Suprapubic skin (tissue), 4 donors: Measurements from ENCODE around the gene TXNIP. TPM values are rescaled to one million over a fixed set of nuclear protein-coding genes. Genes with fewer than 3 reads are reported as not detected.
"Not testable (repeated sequence)": the region's sequence is repeated elsewhere in the genome, so short reads cannot be mapped to it uniquely, and the experiment has no call there.

Experiments
- DNase-seq, 2 donors: peaks; one replicate each; pipeline ENCODE4 v3.0.0-alpha.2; 2019; ENCODE audit warnings: low spot score in 2 of 2
- H3K27ac ChIP-seq: fragments of 200-600 bp; sonication (generic); one replicate; pipeline ENCODE4 v1.5.1; 2019
- H3K27me3 ChIP-seq: fragments of 200-600 bp; sonication (generic); one replicate; pipeline ENCODE4 v1.5.1; 2019
- H3K36me3 ChIP-seq: fragments of 200-600 bp; sonication (generic); one replicate; pipeline ENCODE4 v1.5.1; 2019
- H3K4me1 ChIP-seq: fragments of 200-600 bp; sonication (generic); one replicate; pipeline ENCODE4 v1.5.1; 2019
- H3K4me3 ChIP-seq: fragments of 200-600 bp; sonication (generic); one replicate; pipeline ENCODE4 v1.5.1; 2019; ENCODE audit warnings: mild to moderate bottlenecking
- H3K9me3 ChIP-seq: fragments of 200-600 bp; sonication (generic); one replicate; pipeline ENCODE4 v1.5.1; 2019
- EP300 ChIP-seq: sonication (generic); formaldehyde crosslinking; IDR thresholded peaks from one replicate; pipeline ENCODE4 v1.6.1; 2017; ENCODE audit warnings: antibody characterized with exemption
- POLR2A ChIP-seq, 2 donors: fragments of 450-650 bp; IDR thresholded peaks; one replicate each; pipeline ENCODE4 v1.6.1; 2017; ENCODE audit warnings: antibody characterized with exemption in 2 of 2, mild to moderate bottlenecking in 2 of 2, moderate library complexity in 2 of 2
- POLR2AphosphoS5 ChIP-seq, 3 donors: sonication (generic); formaldehyde crosslinking; IDR thresholded peaks; one replicate each; pipeline ENCODE4 v1.6.1; 2017; ENCODE audit warnings: antibody characterized with exemption in 3 of 3
- WGBS: methylation state at CpG from one replicate; pipeline ENCODE4 v1.1.5; 2018; 5-methylcytosine and 5-hydroxymethylcytosine counted together
- total RNA-seq, 4 donors: library from RNA; depleted of rRNA; stranded (reverse); fragments of >200 nt; gene quantifications; one replicate each; pipeline ENCODE4 v1.1.0, GENCODE V29; 2016
- TF ChIP-seq, protein P1 (sequence below), 2 donors: fragments of 200-600 bp in 1 of 2; fragments of 450-650 bp in 1 of 2; sonication (generic) in 1 of 2; IDR thresholded peaks; one replicate each; pipeline ENCODE4 v1.5.1; 2016 to 2019; ENCODE audit warnings: antibody characterized with exemption in 2 of 2, mild to moderate bottlenecking in 1 of 2, moderate library complexity in 1 of 2

TXNIP gene
- total RNA-seq, 4 donors from 2014 or later, result 2,326 to 8,649 (median 2,541) TPM

DNA sequence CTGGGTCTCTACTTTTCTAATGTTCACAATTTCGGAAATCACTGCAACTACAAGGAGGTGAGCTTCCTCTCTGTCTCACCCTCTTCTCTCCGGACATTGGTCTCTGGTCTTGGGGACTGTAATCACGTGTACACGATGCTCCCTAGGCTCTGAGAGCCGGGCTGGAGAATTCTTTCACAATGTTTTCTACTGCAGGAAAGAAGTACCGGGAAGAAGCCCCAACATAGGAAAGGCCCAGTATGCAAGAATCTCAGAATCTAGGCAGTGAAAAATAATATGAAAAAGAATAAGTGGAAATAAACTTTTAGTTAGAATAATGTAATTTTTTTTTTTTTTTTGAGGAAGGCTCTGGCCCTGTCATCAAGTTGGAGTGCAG, 38.7 kb upstream of the TXNIP start:
- Histone ChIP-seq H3K4me3 (peak overlapping the region; percentile 67), H3K36me3 (no peaks in the 10 kb centered on the region), H3K27me3 (no peaks in the 10 kb centered on the region), H3K4me1 (peaks cover 33% of the 10 kb centered on the region), H3K27ac (peak overlapping the region; percentile 68), H3K9me3 (no peaks in the 10 kb centered on the region)
- 52% methylated on average over 6 of the region's 6 CpGs for WGBS
- TF ChIP-seq POLR2AphosphoS5 (IDR thresholded peaks at IDR 0.05) (no peak), POLR2A (IDR thresholded peaks at IDR 0.05) (no peak), EP300 (no peak)
- TF ChIP-seq, protein P1, sequence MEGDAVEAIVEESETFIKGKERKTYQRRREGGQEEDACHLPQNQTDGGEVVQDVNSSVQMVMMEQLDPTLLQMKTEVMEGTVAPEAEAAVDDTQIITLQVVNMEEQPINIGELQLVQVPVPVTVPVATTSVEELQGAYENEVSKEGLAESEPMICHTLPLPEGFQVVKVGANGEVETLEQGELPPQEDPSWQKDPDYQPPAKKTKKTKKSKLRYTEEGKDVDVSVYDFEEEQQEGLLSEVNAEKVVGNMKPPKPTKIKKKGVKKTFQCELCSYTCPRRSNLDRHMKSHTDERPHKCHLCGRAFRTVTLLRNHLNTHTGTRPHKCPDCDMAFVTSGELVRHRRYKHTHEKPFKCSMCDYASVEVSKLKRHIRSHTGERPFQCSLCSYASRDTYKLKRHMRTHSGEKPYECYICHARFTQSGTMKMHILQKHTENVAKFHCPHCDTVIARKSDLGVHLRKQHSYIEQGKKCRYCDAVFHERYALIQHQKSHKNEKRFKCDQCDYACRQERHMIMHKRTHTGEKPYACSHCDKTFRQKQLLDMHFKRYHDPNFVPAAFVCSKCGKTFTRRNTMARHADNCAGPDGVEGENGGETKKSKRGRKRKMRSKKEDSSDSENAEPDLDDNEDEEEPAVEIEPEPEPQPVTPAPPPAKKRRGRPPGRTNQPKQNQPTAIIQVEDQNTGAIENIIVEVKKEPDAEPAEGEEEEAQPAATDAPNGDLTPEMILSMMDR (IDR thresholded peaks at IDR 0.05), result no peak
- DNase-seq, result no peak

DNA sequence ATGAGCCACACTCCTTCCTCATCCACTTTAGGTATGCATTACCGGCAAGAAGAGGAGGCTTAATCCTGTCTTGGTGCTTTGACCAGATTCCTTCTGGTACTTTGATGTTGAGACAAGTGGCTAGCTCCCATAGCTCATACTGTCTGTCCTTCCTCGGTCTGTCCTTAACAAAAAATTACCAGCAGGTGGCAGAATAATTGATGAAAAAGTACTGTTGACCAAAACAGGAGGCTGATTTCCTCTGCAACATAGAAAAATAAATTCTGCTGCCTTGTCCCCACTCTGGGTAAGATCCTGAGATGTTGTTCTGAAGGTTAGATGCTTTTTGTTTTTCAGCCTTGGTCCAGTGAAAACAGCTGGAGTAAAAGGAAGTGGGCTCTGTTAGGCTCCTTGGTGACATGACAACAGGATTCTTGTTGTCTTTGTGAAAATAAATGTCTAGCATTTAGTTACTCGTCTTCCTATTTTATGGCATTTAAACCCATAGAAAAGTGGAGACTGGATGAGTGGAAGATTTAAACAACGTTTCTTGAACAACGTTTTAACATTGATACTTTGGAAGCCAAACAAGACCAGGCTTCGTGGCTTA, 36.3 kb upstream of the TXNIP start:
- Histone ChIP-seq H3K27me3 (no peaks in the 10 kb centered on the region), H3K4me1 (peaks cover 20% of the 10 kb centered on the region), H3K9me3 (no peaks in the 10 kb centered on the region), H3K4me3 (no peak overlapping the region), H3K27ac (no peak overlapping the region), H3K36me3 (no peaks in the 10 kb centered on the region)
- TF ChIP-seq POLR2A (IDR thresholded peaks at IDR 0.05), result no peak
- TF ChIP-seq, protein P1 (IDR thresholded peaks at IDR 0.05), result peak; percentile 11 to 25
- WGBS, result 57% methylated on average over 6 of the region's 6 CpGs
- DNase-seq, result no peak

DNA sequence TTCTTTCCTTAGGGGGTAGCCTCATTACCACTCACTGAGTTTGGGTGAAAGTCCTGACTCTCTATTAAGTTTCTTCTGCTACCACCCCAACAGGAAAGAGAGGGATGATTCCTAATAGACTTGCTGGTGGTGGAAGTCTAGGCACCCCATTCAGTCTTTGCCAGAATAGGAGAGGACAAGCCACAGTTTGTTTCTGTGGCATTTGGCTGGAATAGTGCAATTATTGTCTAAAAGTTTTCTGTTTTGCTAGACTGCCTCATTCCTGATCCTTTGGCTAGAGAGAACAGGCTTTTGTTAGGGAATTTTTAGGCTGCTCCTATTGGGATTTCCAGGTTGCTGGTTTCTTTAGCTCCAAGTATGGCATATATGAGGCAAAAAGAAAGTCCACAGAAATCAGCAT, 35.1 kb upstream of the TXNIP start:
- H3K27me3 ChIP-seq, result no peaks in the 10 kb centered on the region
- no peak overlapping the region for H3K4me3 ChIP-seq
- peaks cover 11% of the 10 kb centered on the region for H3K4me1 ChIP-seq
- DNase-seq, result no peak
- H3K36me3 ChIP-seq, result no peaks in the 10 kb centered on the region
- no peak overlapping the region for H3K27ac ChIP-seq
- TF ChIP-seq EP300 (no peak), POLR2A (IDR thresholded peaks at IDR 0.05) (no peak)
- H3K9me3 ChIP-seq, result no peaks in the 10 kb centered on the region

DNA sequence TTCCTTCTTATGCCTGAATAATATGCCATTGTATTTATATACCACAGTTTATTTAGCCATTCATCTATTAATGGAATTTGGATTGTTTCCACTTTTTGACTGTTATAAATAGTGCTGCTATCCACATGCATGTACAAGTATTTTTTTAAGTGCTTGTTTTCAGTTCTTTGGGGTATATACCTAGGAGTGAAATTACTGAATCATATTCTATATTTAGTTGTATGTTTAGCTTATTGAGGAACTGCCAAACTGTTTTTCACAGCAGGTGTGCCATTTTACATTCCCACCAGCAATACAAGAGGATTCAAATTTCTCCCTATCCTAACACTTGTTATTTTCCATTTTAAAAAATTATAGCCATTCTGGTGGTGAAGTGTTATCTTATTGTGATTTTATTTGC, 32.7 kb upstream of the TXNIP start:
- Histone ChIP-seq H3K27ac (no peak overlapping the region), H3K36me3 (no peaks in the 10 kb centered on the region), H3K9me3 (no peaks in the 10 kb centered on the region), H3K27me3 (no peaks in the 10 kb centered on the region), H3K4me1 (no peaks in the 10 kb centered on the region), H3K4me3 (no peak overlapping the region)
- no peak for TF ChIP-seq POLR2A (IDR thresholded peaks at IDR 0.05)
- no peak for TF ChIP-seq EP300
- TF ChIP-seq POLR2AphosphoS5 (IDR thresholded peaks at IDR 0.05), result no peak
- TF ChIP-seq, protein P1 (IDR thresholded peaks at IDR 0.05), result no peak
- no peak for DNase-seq

DNA sequence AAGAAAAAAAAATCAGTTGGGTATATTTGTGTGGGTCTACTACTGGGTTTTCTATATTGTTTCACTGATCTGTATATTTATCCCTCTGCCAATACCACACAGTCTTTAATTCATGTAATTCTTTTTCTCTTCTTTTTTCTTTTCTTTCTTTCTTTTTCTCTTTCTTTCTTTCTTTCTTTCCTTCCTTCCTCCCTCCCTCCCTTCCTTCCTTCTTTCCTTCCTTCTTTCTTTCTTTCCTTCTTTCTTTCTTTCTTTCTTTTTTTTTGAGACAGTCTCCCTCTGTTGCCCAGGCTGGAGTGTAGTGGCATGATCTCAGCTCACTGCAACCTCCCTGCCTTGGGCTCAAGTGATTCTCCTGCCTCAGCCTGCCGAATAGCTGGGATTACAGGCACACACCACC, 30.3 kb upstream of the TXNIP start:
- not testable (repeated sequence) for H3K36me3 ChIP-seq, H3K4me3 ChIP-seq, H3K4me1 ChIP-seq, H3K9me3 ChIP-seq, H3K27ac ChIP-seq, H3K27me3 ChIP-seq, DNase-seq
- 58% methylated on average over 1 of the region's 1 CpG for WGBS

DNA sequence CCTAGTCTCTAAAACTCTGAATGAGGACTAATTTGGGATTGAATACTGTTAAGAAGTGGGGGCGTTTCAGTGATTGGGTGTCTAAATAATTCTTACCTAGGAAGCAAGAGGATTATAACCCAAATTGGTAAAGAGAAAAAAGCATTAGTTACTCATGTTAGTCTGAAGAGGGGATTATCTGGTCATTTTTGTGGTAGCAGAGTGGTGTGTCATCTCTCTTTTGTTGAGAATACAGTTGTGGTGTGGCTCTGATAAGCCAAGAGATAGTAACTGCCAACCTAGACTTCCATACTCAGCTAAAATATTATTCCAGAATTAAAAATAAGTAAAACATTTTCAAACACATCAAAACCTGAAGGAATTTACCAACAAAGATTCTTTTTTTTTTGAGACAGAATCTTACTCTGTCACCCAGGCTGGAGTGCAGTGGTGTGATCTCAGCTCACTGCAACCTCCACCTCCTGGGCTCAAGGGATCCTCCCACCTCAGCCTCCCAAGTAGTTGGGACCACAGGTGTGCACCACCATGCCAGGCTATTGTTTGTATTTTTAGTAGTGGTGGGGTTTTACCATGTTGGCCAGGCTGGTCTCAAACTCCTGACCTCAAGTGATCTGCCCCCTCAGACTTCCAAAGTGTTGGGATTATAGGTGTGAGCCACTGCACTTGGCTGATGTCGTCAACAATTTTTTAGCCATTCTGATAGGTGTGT, 29.6 kb upstream of the TXNIP start:
- H3K4me1 ChIP-seq, H3K36me3 ChIP-seq, H3K4me3 ChIP-seq, DNase-seq, H3K9me3 ChIP-seq, H3K27ac ChIP-seq: not testable (repeated sequence)
- WGBS, result 79% methylated on average over 2 of the region's 2 CpGs
- peaks cover 10% of the 10 kb centered on the region for H3K27me3 ChIP-seq
